ENCODE data around the gene U2AF2.

Gene U2AF2

DNA sequence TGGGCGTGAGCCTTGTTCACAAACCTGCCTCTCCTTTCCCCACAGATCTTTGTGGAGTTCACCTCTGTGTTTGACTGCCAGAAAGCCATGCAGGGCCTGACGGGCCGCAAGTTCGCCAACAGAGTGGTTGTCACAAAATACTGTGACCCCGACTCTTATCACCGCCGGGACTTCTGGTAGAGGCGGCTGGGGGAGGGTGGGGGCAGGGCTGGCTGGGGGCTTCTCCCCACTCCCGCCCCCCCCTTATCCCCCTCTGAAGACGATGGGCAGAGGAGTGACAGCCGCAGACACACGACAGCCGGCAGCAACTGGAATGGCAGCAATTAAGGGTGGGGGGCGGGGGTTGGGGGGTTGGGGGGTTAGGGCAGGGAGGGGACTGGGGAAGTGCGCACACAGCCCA lies 19.1 kb downstream of the U2AF2 start:
- no peak for DNase-seq (ENCODE audit: low read depth, low spot score)
- TF ChIP-seq CTCF (IDR thresholded peaks at IDR 0.05; ENCODE audit: low read depth, low read length): no peak
- in situ Hi-C loops (cut with HindIII; ENCODE audit: low sequenced_read_pairs): no loop called here
- no peak overlapping the region for H3K4me3 ChIP-seq (ENCODE audit: low read depth, low read length)

- peak overlapping the region; percentile 85 for H3K4me3 ChIP-seq (ENCODE audit: low read depth, low read length)
- in situ Hi-C loops (cut with HindIII; ENCODE audit: low sequenced_read_pairs): no loop called here
- DNase-seq (ENCODE audit: low read depth, low spot score): no peak
- TF ChIP-seq CTCF (IDR thresholded peaks at IDR 0.05; ENCODE audit: low read depth, low read length): no peak
Measured at GRCh38 chr19:55674459-55674840, 19.6 kb downstream of the U2AF2 start.

- H3K4me3 ChIP-seq (ENCODE audit: low read depth, low read length): peak within 1 kb of the TSS; percentile 85
- in situ Hi-C loops (cut with HindIII; ENCODE audit: low sequenced_read_pairs): no loop called here
- DNase-seq (ENCODE audit: low read depth, low spot score): peak; percentile 97
- no peak for TF ChIP-seq CTCF (IDR thresholded peaks at IDR 0.05; ENCODE audit: low read depth, low read length)
Measured at GRCh38 chr19:55674841-55675660, 20.2 kb downstream of the U2AF2 start, which contains the start of gene EPN1. Gene EPN1 (plus strand): TSS chr19:55675226. CDS start chr19:55678628, 3,402 bp downstream.

DNA sequence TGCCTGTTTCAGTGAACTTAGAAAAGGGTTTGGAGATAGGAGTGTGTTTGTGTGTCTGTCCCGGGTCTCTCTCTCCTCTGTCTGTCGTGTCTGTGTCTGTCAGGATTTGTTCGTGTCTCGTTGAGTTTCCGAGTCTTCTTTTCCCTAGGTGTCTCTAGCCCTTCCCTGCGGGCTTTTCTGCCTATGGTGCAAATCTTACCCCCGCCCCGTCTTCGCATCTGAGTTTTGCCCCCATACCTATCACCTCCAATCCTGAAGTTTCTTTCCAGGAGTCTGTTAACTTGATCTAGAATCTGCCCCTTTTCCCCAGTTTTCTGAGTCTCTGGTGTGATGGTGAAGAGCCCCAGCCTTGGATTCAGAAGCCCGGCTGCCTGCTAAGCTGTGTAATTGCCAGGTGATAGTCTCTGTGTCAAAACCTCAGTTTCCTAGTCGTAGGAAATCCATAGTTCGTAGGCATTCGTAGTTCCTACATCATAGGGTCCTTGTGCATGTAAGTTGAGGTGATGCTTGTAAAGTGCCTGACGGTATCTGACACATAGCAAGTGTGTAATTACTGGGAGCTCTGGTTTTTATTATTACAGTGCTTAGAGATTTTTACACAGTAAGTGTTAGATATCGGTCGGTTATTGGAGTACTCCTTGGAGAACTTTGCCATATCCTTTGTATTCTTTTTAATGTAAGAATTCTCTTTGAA lies 21.0 kb downstream of the U2AF2 start:
- no peak for DNase-seq (ENCODE audit: low read depth, low spot score)
- H3K4me3 ChIP-seq (ENCODE audit: low read depth, low read length): peak overlapping the region; percentile 85
- in situ Hi-C loops (cut with HindIII; ENCODE audit: low sequenced_read_pairs): no loop called here
- no peak for TF ChIP-seq CTCF (IDR thresholded peaks at IDR 0.05; ENCODE audit: low read depth, low read length)

- peak overlapping the region; percentile 85 for H3K4me3 ChIP-seq (ENCODE audit: low read depth, low read length)
- no peak for TF ChIP-seq CTCF (IDR thresholded peaks at IDR 0.05; ENCODE audit: low read depth, low read length)
- DNase-seq (ENCODE audit: low read depth, low spot score): no peak
- in situ Hi-C loops (cut with HindIII; ENCODE audit: low sequenced_read_pairs): no loop called here
Measured at GRCh38 chr19:55676383-55676782, 21.5 kb downstream of the U2AF2 start.

GRCh38 chr19:55676889-55677505 lies 22.2 kb downstream of the U2AF2 start:
- H3K4me3 ChIP-seq (ENCODE audit: low read depth, low read length): no peak overlapping the region
- DNase-seq (ENCODE audit: low read depth, low spot score): no peak
- no peak for TF ChIP-seq CTCF (IDR thresholded peaks at IDR 0.05; ENCODE audit: low read depth, low read length)
- in situ Hi-C loops (cut with HindIII; ENCODE audit: low sequenced_read_pairs): no loop called here
